Aorta (tissue), 5 donors: Measurements from ENCODE around the gene COL25A1. TPM values are rescaled to one million over a fixed set of nuclear protein-coding genes. Genes with fewer than 3 reads are reported as not detected.
"Not testable (repeated sequence)": the region's sequence is repeated elsewhere in the genome, so short reads cannot be mapped to it uniquely, and the experiment has no call there.

ENCODE experiments used
- ATAC-seq: fragments of 200-7000 bp; cut with Tn5 transposase; one replicate; pipeline ENCODE4 v1.9.1; 2022; ENCODE audit warnings: moderate library complexity; ENCODE audit not compliant: low FRiP score
- DNase-seq, 2 donors: peaks; one replicate each; pipeline ENCODE4 v3.0.0-alpha.2; 2020
- H3K27ac ChIP-seq, 2 donors: one replicate each; pipeline ENCODE4 v1.5.1; 2013; ENCODE audit warnings: low read length in 2 of 2, mild to moderate bottlenecking in 2 of 2, moderate library complexity in 2 of 2, control low read depth in 1 of 2, inconsistent platforms in 1 of 2, low read depth in 1 of 2
- H3K27me3 ChIP-seq, 2 donors: one replicate each; pipeline ENCODE4 v1.6.1; 2013; ENCODE audit warnings: control low read depth in 1 of 2, low read length in 1 of 2, mild to moderate bottlenecking in 1 of 2, moderate library complexity in 1 of 2; ENCODE audit not compliant: insufficient read depth in 2 of 2, control insufficient read depth in 1 of 2
- H3K36me3 ChIP-seq, 2 donors: one replicate each; pipeline ENCODE4 v1.6.1; 2013; ENCODE audit warnings: control low read depth in 1 of 2, low read length in 1 of 2, mild to moderate bottlenecking in 1 of 2; ENCODE audit not compliant: insufficient read depth in 2 of 2, control insufficient read depth in 1 of 2
- H3K4me1 ChIP-seq, 2 donors: one replicate each; pipeline ENCODE4 v1.6.1; 2013; ENCODE audit warnings: low read length in 2 of 2, control low read depth in 1 of 2, mild to moderate bottlenecking in 1 of 2, moderate library complexity in 1 of 2; ENCODE audit not compliant: insufficient read depth in 2 of 2, control insufficient read depth in 1 of 2
- H3K4me3 ChIP-seq, 2 donors: one replicate each; pipeline ENCODE4 v1.5.1; 2013; ENCODE audit warnings: low read length in 2 of 2, control low read depth in 1 of 2, mild to moderate bottlenecking in 1 of 2
- H3K9me3 ChIP-seq: one replicate; pipeline ENCODE4 v1.6.1; 2013; ENCODE audit warnings: mild to moderate bottlenecking, low read length; ENCODE audit not compliant: control insufficient read depth
- WGBS, 2 donors: extraction: QIAGEN DNeasy Blood & Tissue Kit; methylation state at CpG; one replicate each; pipeline ENCODE4 v1.1.7; 2013; 5-methylcytosine and 5-hydroxymethylcytosine counted together
- intact Hi-C, 2 donors: fragments of 100-400 bp; cut with DNase I; formaldehyde crosslinking; loops; one replicate each; pipeline versions ENCODE4 v1.14.2 to v1.15.0; 2022
- polyA plus RNA-seq, 2 donors: library from polyadenylated mRNA; stranded (reverse); fragments of 200-250 nt; gene quantifications; one replicate each; pipeline ENCODE4 v1.2.3, GENCODE V29; 2013
- total RNA-seq, 2 donors: library from RNA; stranded (reverse); fragmentation: NEBNext Ultra II Directional; extraction: Animal tissue kit (Norgen Biotek cat#: 25700); gene quantifications; one replicate each; pipeline ENCODE4 v1.2.1, GENCODE V29; 2021
- donor health status: healthy with polysubstance abuse.
- donor health status: Bipolar disorder and iron deficiency.
- donor health status: DM: no; HTN: no; CAD: no.
- donor health status: DM: no; HTN: no; CAD: no.
- donor health status: DM: yes; HTN: yes; CAD: no.

The COL25A1 gene
- total and polyA plus RNA-seq, 4 donors = 0.08 to 8.1 (median 1.3) TPM

DNA sequence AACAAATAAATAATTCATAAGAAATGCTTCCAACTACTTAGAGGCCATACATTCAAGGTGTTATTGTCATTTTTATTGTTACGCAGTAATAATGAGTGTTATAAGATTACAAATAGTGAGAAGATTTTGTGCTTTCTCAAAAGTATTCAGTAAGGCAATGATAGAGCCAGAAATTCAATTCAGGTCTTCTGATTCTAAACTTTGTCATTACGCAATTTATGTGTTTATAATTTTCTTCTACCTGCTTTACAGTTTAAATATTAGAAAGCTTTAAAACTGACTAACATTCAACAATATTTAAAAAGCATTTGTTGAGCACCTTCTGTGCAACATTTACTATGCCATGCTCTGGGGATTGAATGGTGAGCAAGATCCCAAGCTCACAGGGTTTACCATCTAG, 356.2 kb downstream of the COL25A1 start:
- H3K27me3 ChIP-seq = no peaks in the 10 kb centered on the region
- intact Hi-C loops = no loop called here
- 94 to 98% methylated on average over 2 of the region's 2 CpGs for WGBS, 2 donors
- DNase-seq = no peak
- ATAC-seq = no peak
- H3K4me3 ChIP-seq = no peak overlapping the region
- no peaks in the 10 kb centered on the region for H3K36me3 ChIP-seq
- H3K9me3 ChIP-seq = no peaks in the 10 kb centered on the region
- H3K27ac ChIP-seq = no peak overlapping the region
- no peaks in the 10 kb centered on the region for H3K4me1 ChIP-seq

DNA sequence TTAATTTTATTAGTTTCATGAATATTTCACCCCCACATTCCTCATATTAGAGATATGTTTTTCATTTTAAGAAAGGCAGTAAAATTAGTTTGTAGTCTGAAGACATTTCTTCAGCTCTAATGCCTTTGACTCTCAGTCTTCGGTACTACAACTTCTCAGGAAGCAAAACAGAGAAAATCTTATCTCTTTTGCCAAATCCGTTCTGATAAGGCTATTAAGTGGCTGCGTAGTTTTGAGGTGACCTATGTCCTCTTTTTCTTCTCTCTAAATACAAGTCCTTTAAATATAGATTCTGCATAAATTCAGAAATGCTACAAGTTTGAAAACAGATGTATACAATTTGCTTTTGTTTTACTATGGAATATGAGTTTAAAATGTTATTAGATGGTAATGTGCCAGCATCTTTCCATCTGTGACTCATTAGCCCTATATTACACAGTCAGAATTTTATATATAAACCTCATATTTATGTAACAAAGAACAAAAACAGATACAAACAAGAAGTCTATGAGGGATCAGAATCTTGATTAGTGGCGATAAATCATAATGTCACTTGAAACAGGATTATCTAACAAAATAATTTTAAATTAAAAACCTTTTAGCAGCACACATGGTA, 358.4 kb downstream of the COL25A1 start:
- Histone ChIP-seq H3K27me3 (no peaks in the 10 kb centered on the region), H3K27ac (no peak overlapping the region), H3K4me1 (no peaks in the 10 kb centered on the region), H3K9me3 (no peaks in the 10 kb centered on the region), H3K36me3 (no peaks in the 10 kb centered on the region), H3K4me3 (no peak overlapping the region)
- DNase-seq (no peak), ATAC-seq (no peak)
- WGBS, 2 donors = 31 to 35% methylated on average over 4 of the region's 4 CpGs
- intact Hi-C loops = no loop called here

DNA sequence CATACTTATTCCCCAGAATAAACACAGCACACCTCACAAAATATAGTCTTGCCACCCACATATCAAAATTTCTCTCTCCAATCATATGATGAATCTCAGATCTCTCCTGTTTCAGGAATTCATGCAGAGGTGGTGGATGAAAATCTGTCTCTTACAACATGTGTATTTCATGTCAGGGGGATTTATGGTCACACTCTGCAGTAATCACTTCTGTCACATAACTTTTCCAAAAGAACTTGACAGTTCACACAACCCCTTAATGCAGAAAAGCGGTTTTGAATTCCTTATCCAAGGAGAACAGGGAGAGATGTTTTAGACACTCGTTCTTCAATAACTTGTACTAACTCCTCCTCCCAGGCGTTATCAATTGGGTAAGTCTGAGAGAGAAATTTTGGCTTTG, 359.1 kb downstream of the COL25A1 start:
- no peak overlapping the region for H3K27ac ChIP-seq
- H3K27me3 ChIP-seq = no peaks in the 10 kb centered on the region
- H3K4me1 ChIP-seq = no peaks in the 10 kb centered on the region
- no peaks in the 10 kb centered on the region for H3K9me3 ChIP-seq
- no peaks in the 10 kb centered on the region for H3K36me3 ChIP-seq
- ATAC-seq = no peak
- no peak for DNase-seq
- intact Hi-C loops = no loop called here
- H3K4me3 ChIP-seq = no peak overlapping the region
- WGBS, 2 donors = 74 to 77% methylated on average over 3 of the region's 3 CpGs

DNA sequence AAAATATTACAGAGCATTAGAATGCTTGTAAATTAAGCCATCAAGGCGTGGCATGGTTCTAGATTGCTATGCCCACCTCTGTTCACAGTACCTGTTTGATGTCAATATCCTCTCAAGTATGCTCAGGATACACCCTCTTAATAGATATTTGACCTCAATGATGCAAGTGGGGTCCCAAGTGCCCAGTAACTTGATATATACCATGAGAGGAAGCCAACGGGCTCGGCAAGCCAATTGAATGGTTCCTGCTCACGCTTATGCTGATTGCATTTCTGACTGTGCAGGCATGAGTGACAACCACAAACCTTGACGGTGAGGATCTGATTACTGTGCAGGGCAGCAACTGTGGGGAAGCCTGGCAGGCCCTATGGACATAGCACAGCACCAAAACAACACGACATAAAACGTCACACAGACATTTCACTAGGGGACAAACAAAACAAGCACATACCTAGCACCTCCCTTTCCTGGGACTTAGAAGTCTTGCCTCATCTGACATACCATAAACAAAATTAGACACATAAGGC, 360.5 kb downstream of the COL25A1 start:
- H3K27me3 ChIP-seq = no peaks in the 10 kb centered on the region
- no peak overlapping the region for H3K27ac ChIP-seq
- H3K36me3 ChIP-seq = no peaks in the 10 kb centered on the region
- H3K9me3 ChIP-seq = no peaks in the 10 kb centered on the region
- H3K4me1 ChIP-seq = no peaks in the 10 kb centered on the region
- 80 to 88% methylated on average over 7 of the region's 7 CpGs for WGBS, 2 donors
- intact Hi-C loops = no loop called here
- H3K4me3 ChIP-seq = no peak overlapping the region
- ATAC-seq (no peak), DNase-seq (no peak)

DNA sequence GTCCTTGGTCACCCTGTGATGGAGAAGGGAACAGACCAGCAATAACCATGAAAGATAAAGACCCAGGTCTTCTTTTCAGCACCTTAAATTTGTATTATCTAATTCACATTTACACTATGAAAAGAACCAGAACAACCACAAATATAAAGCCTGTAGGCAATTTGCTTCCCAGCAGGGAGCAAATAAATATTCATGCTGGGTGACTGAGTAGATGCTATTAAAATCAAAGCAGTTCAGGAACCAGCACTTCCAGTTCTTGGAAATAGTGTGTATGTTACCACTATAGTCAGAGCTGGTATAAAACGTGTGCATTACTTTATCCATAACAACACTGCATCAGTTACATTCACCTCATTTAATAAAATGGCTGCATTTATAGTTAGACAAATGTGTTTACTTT, 361.8 kb downstream of the COL25A1 start:
- Histone ChIP-seq H3K4me3 (no peak overlapping the region), H3K36me3 (no peaks in the 10 kb centered on the region), H3K27ac (no peak overlapping the region), H3K27me3 (no peaks in the 10 kb centered on the region), H3K4me1 (no peaks in the 10 kb centered on the region), H3K9me3 (no peaks in the 10 kb centered on the region)
- intact Hi-C loops = no loop called here
- no peak for ATAC-seq
- 83 to 94% methylated on average over 1 of the region's 1 CpG for WGBS, 2 donors
- no peak for DNase-seq

DNA sequence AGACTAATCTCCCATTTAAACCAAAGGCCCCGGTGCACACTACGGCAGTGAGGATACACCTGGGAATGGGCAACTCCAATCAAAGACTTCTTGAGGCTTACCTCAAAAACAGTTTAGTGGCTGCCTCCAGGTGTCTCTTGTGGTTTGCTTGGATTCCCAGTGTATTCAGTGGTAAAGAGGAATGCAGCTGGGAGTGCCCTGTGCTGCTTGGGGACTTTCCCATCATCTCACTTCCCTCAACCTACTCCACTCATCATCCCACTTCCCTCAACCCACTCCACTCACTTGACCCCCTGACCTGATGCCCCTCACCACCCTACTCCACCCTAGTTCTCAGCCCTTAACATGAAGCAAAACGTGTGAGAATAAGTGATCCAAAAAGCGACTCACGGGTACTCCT, 362.3 kb downstream of the COL25A1 start:
- no peak for DNase-seq
- WGBS, 2 donors = 88 to 89% methylated on average over 5 of the region's 5 CpGs

DNA sequence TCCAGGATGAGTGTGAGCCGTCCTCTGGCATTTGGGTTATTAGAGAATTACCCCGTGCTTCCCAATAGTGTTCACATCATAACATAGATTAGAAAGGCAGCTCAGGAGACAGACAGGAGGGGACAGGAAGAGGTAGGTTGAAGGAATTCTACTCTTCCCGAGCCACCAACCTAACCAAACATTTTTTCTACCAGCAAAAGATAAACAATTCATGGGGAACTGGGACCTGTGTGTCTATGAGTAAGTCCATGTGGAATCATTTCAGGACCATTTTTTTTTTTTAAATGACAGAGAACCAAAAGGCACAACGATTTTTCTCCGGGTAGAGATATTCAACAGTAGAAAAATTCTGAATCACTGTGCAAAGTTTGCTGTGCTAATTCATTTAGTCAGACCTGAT, 365.4 kb downstream of the COL25A1 start:
- intact Hi-C loops = no loop called here
- H3K27ac ChIP-seq = no peak overlapping the region
- DNase-seq (no peak), ATAC-seq (no peak)
- no peaks in the 10 kb centered on the region for H3K27me3 ChIP-seq
- H3K4me1 ChIP-seq = no peaks in the 10 kb centered on the region
- H3K36me3 ChIP-seq = no peaks in the 10 kb centered on the region
- H3K4me3 ChIP-seq = no peak overlapping the region
- WGBS, 2 donors = 46 to 58% methylated on average over 5 of the region's 5 CpGs
- no peaks in the 10 kb centered on the region for H3K9me3 ChIP-seq

More for the DNA sequence above, 362.3 kb downstream of the COL25A1 start:
- no peak overlapping the region for H3K4me3 ChIP-seq
- intact Hi-C loops = no loop called here
- no peak for ATAC-seq
- no peaks in the 10 kb centered on the region for H3K27me3 ChIP-seq
- H3K36me3 ChIP-seq = no peaks in the 10 kb centered on the region
- no peaks in the 10 kb centered on the region for H3K4me1 ChIP-seq
- H3K9me3 ChIP-seq = no peaks in the 10 kb centered on the region
- no peak overlapping the region for H3K27ac ChIP-seq

DNA sequence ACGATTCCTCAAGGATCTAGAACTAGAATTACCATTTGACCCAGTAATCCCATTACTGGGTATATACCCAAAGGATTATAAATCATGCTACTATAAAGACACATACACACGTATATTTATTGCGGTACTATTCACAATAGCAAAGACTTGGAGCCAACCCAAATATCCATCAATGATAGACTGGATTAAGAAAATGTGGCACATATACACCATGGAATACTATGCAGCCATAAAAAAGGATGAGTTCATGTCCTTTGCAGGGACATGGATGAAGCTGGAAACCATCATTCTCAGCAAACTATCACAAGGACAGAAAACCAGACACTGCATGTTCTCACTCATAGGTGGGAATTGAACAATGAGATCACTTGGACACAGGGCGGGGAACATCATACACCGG, 368.5 kb downstream of the COL25A1 start:
- H3K4me1 ChIP-seq, H3K4me3 ChIP-seq, intact Hi-C loops, H3K36me3 ChIP-seq, H3K27me3 ChIP-seq, ATAC-seq, H3K9me3 ChIP-seq, H3K27ac ChIP-seq, DNase-seq: not testable (repeated sequence)
- WGBS, 2 donors = 93 to 96% methylated on average over 5 of the region's 5 CpGs

DNA sequence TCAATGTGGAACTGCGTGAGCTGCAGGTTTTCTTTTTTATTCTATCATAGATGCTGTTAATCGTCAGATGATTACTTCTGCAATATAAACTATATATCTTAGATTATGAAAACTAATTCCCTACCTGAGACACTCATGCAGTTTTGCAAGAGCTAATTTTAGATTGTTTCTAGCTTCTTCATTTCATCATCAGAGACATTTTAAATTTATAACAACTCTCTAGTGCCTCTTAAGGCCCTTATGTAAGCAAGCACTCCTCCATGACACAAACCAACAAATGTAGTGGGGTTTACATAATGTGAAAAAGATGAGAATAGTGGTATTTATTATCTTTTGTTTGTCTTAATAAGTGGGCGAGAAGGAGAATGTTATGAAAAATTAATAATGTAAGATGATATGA, 369.4 kb downstream of the COL25A1 start:
- Histone ChIP-seq H3K27ac (no peak overlapping the region), H3K36me3 (no peaks in the 10 kb centered on the region), H3K4me1 (no peaks in the 10 kb centered on the region), H3K4me3 (no peak overlapping the region), H3K27me3 (no peaks in the 10 kb centered on the region), H3K9me3 (no peaks in the 10 kb centered on the region)
- 94% methylated on average over 3 of the region's 3 CpGs for WGBS, 2 donors
- ATAC-seq = no peak
- intact Hi-C loops = no loop called here
- DNase-seq = no peak
